GM10266 (cell line): ENCODE data around the gene WBP4.

Source experiments
- DNase-seq: peaks from one replicate; pipeline ENCODE4 v3.0.0; 2012; ENCODE audit errors: extremely low spot score
- CTCF ChIP-seq: IDR thresholded peaks from 2 replicates; pipeline ENCODE4 v1.5.1; 2012; ENCODE audit warnings: mild to moderate bottlenecking, low read depth; ENCODE audit not compliant: control insufficient read depth, insufficient read depth; ENCODE audit errors: missing control alignments

WBP4 gene

DNA sequence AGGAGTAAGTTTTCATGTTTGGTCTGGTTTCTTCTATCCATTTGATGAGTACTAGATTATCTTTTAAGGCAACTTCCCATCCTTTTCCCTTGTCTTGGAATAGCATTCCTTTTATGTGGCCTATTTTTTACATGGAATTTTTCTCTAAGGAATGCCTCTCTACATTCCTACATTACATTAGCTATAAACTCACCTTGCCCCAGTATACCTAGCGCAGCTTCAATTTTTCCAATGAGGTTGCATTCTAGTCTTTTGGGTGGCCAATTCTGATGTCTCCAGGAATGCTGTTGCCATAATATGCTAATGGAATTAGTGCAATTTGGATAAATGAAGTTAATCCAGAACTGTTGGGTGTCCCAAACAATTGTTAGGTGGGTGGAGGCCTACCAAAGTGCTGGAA lies 37.5 kb downstream of the WBP4 start:
- no peak for TF ChIP-seq CTCF
- no peak for DNase-seq

DNA sequence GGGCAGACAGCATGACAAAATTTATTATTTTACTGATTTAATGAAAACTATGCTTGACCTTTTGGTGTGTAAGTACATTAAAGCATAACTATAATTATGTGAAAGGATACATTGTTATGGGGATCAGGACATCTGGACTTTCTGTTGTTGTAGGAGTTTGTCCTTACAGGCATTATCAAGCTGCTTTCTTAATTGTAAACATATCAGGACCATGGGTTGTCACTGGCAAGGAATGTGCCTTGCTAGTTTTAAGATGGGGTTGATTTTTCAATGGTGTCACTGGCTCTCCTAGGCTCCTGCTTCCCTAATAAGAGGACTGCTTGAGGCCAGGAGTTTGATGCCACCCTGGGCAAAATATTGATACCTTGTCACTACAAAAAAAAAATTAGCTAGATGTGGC lies 38.7 kb downstream of the WBP4 start:
- TF ChIP-seq CTCF, result no peak

GRCh38 chr13:41107104-41107571 lies 45.8 kb downstream of the WBP4 start:
- DNase-seq, result no peak
- TF ChIP-seq CTCF, result no peak

More for the DNA sequence above, 38.7 kb downstream of the WBP4 start:
- DNase-seq, result no peak

DNA sequence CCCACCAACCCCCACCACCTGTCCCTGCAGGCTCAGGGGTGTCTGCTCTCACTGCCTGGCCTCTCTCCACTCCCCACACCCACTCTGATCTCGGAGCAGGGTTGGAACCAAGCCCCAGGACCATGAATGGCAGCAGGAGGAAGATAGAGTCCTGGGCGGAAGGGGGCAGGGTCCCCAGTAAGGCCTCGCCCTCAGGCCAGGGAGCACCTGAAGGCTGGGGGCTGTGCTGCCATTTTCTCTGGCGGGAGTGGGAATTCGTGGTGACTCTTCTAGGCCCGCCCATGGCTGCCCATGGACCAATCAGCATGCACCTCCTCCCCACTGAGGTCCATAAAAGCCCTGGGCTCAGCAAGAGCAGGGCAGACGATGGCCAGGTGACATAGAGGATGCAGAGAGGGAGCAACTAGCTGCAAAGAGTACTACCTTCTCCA lies 46.3 kb downstream of the WBP4 start:
- DNase-seq, result no peak

DNA sequence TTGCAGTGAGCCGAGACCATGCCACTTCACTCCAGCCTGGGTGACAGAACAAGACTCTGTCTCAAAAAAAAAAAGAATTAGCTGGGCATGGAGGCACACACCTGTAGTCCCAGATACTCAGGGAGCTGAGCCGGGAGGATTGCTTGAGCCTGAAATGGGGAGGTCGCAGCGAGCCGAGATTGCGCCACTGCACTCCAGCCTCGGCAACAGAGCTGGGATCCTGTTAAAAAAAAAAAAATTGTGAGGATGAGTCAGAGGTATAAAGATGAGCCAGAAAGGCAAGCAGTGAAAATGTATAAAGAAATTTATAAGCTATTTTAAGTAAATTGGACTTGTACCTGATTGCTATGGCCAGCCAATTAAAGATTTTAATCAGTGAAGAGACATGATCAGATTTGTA lies 50.1 kb downstream of the WBP4 start:
- DNase-seq, result no peak
- TF ChIP-seq CTCF, result no peak

More for the DNA sequence above, 46.3 kb downstream of the WBP4 start:
- TF ChIP-seq CTCF, result no peak

DNA sequence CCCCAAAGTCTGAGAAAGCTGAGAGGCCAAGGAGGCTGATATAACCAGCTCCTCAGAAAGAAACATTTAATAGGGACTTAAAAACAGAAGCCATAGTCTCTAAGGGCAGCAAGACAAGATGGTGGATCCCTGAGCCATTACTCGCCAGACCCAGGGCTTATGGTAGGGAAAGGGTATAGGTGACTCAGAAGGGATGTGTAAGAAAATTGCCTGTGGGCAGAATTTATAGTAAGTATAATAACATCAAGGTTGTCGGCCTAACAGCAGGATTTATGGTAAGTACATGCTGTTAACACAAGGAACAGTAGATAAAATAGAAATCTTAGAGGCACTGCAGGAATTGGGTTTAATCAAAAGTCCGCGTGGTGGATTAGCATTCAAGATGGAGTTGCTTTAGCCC lies 56.6 kb downstream of the WBP4 start:
- no peak for DNase-seq
- no peak for TF ChIP-seq CTCF

DNA sequence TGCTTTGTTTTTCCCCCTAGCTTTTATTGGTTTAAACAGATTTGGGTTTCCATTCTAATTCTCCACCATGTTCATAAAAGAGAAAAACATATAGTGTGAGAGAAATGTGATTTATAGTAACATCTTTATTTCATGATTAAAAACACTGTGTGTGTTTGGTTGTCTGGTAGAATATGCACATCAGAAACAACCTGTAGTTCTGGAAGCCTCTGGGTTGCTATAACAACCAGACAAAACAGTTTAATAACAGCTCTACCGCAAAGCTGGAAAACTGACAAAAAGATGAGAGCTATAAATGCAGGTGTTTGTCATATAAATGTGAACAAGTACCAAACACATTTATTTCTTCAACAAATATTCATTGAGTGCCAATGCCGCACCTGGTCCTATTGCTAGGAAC lies 61.5 kb downstream of the WBP4 start:
- no peak for DNase-seq
- TF ChIP-seq CTCF, result no peak

- TF ChIP-seq CTCF, result no peak
- no peak for DNase-seq
These were observed 66.4 kb downstream of the WBP4 start for GRCh38 chr13:41127701-41128100.
